H1 (cell line): ENCODE results near the gene GPR31. TPM values are rescaled to one million over a fixed set of nuclear protein-coding genes. Genes with fewer than 3 reads are reported as not detected.

ENCODE experiments used
- BACH1 ChIP-seq: IDR thresholded peaks from 2 replicates; pipeline ENCODE4 v1.6.1; 2012; ENCODE audit warnings: low read length, improper control_type of control experiment
- CTBP2 ChIP-seq: IDR thresholded peaks from 2 replicates; pipeline ENCODE4 v1.7.0; 2011; ENCODE audit warnings: borderline replicate concordance, mild to moderate bottlenecking, moderate library complexity, mixed read lengths, low read length; ENCODE audit not compliant: insufficient read depth, insufficient read length
- RFX5 ChIP-seq: IDR thresholded peaks from 2 replicates; pipeline ENCODE4 v1.6.1; 2011; ENCODE audit warnings: low read depth, low read length, improper control_type of control experiment, borderline replicate concordance
- polyA plus RNA-seq, 7 experiments: library from polyadenylated mRNA; depleted of rRNA in 3 of 7; stranded (reverse) in 5 of 7; unstranded in 2 of 7; fragments of >200 nt in 5 of 7; fragments of 200-250 nt in 2 of 7; gene quantifications; 1 replicate in 5 of 7; 2 replicates in 1 of 7; 4 replicates in 1 of 7; pipeline versions ENCODE4 v1.2.1 to v1.2.3, GENCODE V29; 2011 to 2013; ENCODE audit warnings: missing spikeins in 2 of 7, mixed read lengths in 2 of 7
- total RNA-seq: library from RNA; stranded (reverse); fragmentation: NEBNext Ultra II Directional; extraction: Animal tissue kit (Norgen Biotek cat#: 25700); gene quantifications from 2 replicates; pipeline ENCODE4 v1.2.1, GENCODE V29; 2021
- TF ChIP-seq, protein P1 (sequence below): IDR thresholded peaks from 2 replicates; pipeline ENCODE4 v1.6.1; 2012; ENCODE audit warnings: low read length, inconsistent platforms
- TF ChIP-seq, protein P2 (sequence below): fragments of 300-600 bp; sonication (generic); IDR thresholded peaks from 2 replicates; pipeline ENCODE4 v1.7.1; 2012; ENCODE audit warnings: low read length, moderate library complexity, mild to moderate bottlenecking, inconsistent platforms; ENCODE audit not compliant: insufficient replicate concordance

GPR31 gene
- total and polyA plus RNA-seq, 2 of the 8 experiments (the other 6 are each of a cell fraction or from before 2014, with no cell fraction given) = not detected

DNA sequence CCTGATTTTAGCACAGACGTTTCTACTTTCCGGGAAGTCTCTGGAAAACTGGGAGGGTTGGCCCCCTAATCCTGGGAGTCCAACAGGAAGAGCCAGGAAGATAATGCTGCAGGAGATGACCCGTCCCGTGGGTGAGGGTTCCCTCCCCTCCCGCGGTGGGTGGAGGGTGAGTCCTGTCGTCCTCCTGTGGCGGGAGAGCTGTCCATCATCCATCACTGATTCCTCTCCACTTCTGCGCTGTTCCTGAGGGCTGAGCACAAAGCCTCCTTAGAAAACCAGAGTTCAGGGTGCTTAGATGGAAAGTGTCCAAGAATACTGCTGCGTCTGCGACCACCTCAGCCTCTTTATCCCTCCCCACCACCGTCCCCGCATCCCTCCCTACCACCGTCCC, 40.9 kb downstream of the GPR31 start (continued):
- TF ChIP-seq, protein P1, sequence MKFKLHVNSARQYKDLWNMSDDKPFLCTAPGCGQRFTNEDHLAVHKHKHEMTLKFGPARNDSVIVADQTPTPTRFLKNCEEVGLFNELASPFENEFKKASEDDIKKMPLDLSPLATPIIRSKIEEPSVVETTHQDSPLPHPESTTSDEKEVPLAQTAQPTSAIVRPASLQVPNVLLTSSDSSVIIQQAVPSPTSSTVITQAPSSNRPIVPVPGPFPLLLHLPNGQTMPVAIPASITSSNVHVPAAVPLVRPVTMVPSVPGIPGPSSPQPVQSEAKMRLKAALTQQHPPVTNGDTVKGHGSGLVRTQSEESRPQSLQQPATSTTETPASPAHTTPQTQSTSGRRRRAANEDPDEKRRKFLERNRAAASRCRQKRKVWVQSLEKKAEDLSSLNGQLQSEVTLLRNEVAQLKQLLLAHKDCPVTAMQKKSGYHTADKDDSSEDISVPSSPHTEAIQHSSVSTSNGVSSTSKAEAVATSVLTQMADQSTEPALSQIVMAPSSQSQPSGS = no peak
- no peak for TF ChIP-seq RFX5
- TF ChIP-seq CTBP2 = no peak
- TF ChIP-seq, protein P2, sequence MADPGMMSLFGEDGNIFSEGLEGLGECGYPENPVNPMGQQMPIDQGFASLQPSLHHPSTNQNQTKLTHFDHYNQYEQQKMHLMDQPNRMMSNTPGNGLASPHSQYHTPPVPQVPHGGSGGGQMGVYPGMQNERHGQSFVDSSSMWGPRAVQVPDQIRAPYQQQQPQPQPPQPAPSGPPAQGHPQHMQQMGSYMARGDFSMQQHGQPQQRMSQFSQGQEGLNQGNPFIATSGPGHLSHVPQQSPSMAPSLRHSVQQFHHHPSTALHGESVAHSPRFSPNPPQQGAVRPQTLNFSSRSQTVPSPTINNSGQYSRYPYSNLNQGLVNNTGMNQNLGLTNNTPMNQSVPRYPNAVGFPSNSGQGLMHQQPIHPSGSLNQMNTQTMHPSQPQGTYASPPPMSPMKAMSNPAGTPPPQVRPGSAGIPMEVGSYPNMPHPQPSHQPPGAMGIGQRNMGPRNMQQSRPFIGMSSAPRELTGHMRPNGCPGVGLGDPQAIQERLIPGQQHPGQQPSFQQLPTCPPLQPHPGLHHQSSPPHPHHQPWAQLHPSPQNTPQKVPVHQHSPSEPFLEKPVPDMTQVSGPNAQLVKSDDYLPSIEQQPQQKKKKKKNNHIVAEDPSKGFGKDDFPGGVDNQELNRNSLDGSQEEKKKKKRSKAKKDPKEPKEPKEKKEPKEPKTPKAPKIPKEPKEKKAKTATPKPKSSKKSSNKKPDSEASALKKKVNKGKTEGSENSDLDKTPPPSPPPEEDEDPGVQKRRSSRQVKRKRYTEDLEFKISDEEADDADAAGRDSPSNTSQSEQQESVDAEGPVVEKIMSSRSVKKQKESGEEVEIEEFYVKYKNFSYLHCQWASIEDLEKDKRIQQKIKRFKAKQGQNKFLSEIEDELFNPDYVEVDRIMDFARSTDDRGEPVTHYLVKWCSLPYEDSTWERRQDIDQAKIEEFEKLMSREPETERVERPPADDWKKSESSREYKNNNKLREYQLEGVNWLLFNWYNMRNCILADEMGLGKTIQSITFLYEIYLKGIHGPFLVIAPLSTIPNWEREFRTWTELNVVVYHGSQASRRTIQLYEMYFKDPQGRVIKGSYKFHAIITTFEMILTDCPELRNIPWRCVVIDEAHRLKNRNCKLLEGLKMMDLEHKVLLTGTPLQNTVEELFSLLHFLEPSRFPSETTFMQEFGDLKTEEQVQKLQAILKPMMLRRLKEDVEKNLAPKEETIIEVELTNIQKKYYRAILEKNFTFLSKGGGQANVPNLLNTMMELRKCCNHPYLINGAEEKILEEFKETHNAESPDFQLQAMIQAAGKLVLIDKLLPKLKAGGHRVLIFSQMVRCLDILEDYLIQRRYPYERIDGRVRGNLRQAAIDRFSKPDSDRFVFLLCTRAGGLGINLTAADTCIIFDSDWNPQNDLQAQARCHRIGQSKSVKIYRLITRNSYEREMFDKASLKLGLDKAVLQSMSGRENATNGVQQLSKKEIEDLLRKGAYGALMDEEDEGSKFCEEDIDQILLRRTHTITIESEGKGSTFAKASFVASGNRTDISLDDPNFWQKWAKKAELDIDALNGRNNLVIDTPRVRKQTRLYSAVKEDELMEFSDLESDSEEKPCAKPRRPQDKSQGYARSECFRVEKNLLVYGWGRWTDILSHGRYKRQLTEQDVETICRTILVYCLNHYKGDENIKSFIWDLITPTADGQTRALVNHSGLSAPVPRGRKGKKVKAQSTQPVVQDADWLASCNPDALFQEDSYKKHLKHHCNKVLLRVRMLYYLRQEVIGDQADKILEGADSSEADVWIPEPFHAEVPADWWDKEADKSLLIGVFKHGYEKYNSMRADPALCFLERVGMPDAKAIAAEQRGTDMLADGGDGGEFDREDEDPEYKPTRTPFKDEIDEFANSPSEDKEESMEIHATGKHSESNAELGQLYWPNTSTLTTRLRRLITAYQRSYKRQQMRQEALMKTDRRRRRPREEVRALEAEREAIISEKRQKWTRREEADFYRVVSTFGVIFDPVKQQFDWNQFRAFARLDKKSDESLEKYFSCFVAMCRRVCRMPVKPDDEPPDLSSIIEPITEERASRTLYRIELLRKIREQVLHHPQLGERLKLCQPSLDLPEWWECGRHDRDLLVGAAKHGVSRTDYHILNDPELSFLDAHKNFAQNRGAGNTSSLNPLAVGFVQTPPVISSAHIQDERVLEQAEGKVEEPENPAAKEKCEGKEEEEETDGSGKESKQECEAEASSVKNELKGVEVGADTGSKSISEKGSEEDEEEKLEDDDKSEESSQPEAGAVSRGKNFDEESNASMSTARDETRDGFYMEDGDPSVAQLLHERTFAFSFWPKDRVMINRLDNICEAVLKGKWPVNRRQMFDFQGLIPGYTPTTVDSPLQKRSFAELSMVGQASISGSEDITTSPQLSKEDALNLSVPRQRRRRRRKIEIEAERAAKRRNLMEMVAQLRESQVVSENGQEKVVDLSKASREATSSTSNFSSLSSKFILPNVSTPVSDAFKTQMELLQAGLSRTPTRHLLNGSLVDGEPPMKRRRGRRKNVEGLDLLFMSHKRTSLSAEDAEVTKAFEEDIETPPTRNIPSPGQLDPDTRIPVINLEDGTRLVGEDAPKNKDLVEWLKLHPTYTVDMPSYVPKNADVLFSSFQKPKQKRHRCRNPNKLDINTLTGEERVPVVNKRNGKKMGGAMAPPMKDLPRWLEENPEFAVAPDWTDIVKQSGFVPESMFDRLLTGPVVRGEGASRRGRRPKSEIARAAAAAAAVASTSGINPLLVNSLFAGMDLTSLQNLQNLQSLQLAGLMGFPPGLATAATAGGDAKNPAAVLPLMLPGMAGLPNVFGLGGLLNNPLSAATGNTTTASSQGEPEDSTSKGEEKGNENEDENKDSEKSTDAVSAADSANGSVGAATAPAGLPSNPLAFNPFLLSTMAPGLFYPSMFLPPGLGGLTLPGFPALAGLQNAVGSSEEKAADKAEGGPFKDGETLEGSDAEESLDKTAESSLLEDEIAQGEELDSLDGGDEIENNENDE = no peak
- TF ChIP-seq BACH1 = no peak
